HepG2 (cell line): ENCODE measurements around the gene NCOA4. TPM values are rescaled to one million over a fixed set of nuclear protein-coding genes. Genes with fewer than 3 reads are reported as not detected.

Experiments used
- ASH2L ChIP-seq: fragments of 300-600, 200-600 bp; sonication (generic); IDR thresholded peaks from 2 replicates; pipeline ENCODE4 v1.7.0; 2017; ENCODE audit warnings: low read depth, mild to moderate bottlenecking, moderate library complexity, mixed read lengths, low read length; ENCODE audit not compliant: insufficient read length
- ATF2 ChIP-seq: sonication (generic); formaldehyde crosslinking; IDR thresholded peaks from 2 replicates; pipeline ENCODE4 v1.4.0; 2020; ENCODE audit warnings: missing genetic modification reagents
- BCL6 ChIP-seq: IDR thresholded peaks from 2 replicates; pipeline ENCODE4 v1.6.1; 2016; ENCODE audit warnings: missing genetic modification reagents, missing compliant biosample characterization
- CEBPB ChIP-seq: IDR thresholded peaks from 2 replicates; pipeline ENCODE4 v1.6.1; 2011; ENCODE audit warnings: low read depth, low read length, improper control_type of control experiment, borderline replicate concordance
- CHD2 ChIP-seq: IDR thresholded peaks from 2 replicates; pipeline ENCODE4 v1.6.1; 2011; ENCODE audit warnings: low read depth, low read length, improper control_type of control experiment
- DNMT1 ChIP-seq: sonication (generic); formaldehyde crosslinking; IDR thresholded peaks from 2 replicates; pipeline ENCODE4 v1.5.1; 2020; ENCODE audit warnings: mild to moderate bottlenecking, missing genetic modification reagents
- FLYWCH1 ChIP-seq: sonication (generic); formaldehyde crosslinking; IDR thresholded peaks from 2 replicates; pipeline ENCODE4 v1.8.1; 2023; ENCODE audit warnings: mild to moderate bottlenecking, missing genetic modification reagents
- GATA4 ChIP-seq: sonication (generic); IDR thresholded peaks from 2 replicates; pipeline ENCODE4 v1.6.1; 2016; ENCODE audit warnings: antibody characterized with exemption, low read depth, borderline replicate concordance
- GPN1 ChIP-seq: sonication (generic); formaldehyde crosslinking; IDR thresholded peaks from 2 replicates; pipeline ENCODE4 v1.5.1; 2020; ENCODE audit warnings: missing genetic modification reagents, borderline replicate concordance
- HES4 ChIP-seq: sonication (generic); formaldehyde crosslinking; IDR thresholded peaks from 2 replicates; pipeline ENCODE4 v1.9.0; 2021; ENCODE audit warnings: mild to moderate bottlenecking, missing genetic modification reagents, borderline replicate concordance
- HINFP ChIP-seq: sonication (generic); formaldehyde crosslinking; IDR thresholded peaks from 2 replicates; pipeline ENCODE4 v1.4.0; 2020; ENCODE audit warnings: low read depth, mild to moderate bottlenecking, missing genetic modification reagents
- JUN ChIP-seq: sonication (generic); formaldehyde crosslinking; IDR thresholded peaks from 2 replicates; pipeline ENCODE4 v1.4.0; 2020; ENCODE audit warnings: mild to moderate bottlenecking, missing genetic modification reagents
- MLLT10 ChIP-seq: sonication (generic); formaldehyde crosslinking; IDR thresholded peaks from 2 replicates; pipeline ENCODE4 v1.4.0; 2020; ENCODE audit warnings: missing genetic modification reagents
- MLX ChIP-seq: IDR thresholded peaks from 2 replicates; pipeline ENCODE4 v1.6.1; 2016
- NCOR1 ChIP-seq: fragments of 200-600 bp; sonication (generic); IDR thresholded peaks from 2 replicates; pipeline ENCODE4 v1.7.0; 2017; ENCODE audit warnings: antibody characterized with exemption, low read length, borderline replicate concordance
- RNF2 ChIP-seq: fragments of 450-650 bp; conservative IDR thresholded peaks from 2 replicates; pipeline ENCODE4 v1.6.1; 2016; ENCODE audit warnings: low read depth
- UBTF ChIP-seq: sonication (generic); formaldehyde crosslinking; IDR thresholded peaks from 2 replicates; pipeline ENCODE4 v1.4.0; 2020; ENCODE audit warnings: mild to moderate bottlenecking, missing genetic modification reagents
- YY1 ChIP-seq: IDR thresholded peaks from 2 replicates; pipeline ENCODE4 v1.6.1; 2011; ENCODE audit warnings: low read length, low read depth, moderate library complexity, mild to moderate bottlenecking; ENCODE audit not compliant: insufficient read depth, insufficient replicate concordance
- ZMYM3 ChIP-seq: sonication (generic); formaldehyde crosslinking; IDR thresholded peaks from 2 replicates; pipeline ENCODE4 v1.5.1; 2020; ENCODE audit warnings: mild to moderate bottlenecking, missing genetic modification reagents
- ZNF335 ChIP-seq: sonication (generic); formaldehyde crosslinking; IDR thresholded peaks from 2 replicates; pipeline ENCODE4 v1.4.0; 2020; ENCODE audit warnings: missing genetic modification reagents
- ZNF543 ChIP-seq: sonication (generic); formaldehyde crosslinking; IDR thresholded peaks from 2 replicates; pipeline ENCODE4 v1.4.0; 2020; ENCODE audit warnings: mild to moderate bottlenecking, missing genetic modification reagents
- ZNF569 ChIP-seq: sonication (generic); formaldehyde crosslinking; IDR thresholded peaks from 2 replicates; pipeline ENCODE4 v1.5.0; 2020; ENCODE audit warnings: mild to moderate bottlenecking, missing genetic modification reagents, moderate library complexity, borderline replicate concordance
- ZNF773 ChIP-seq: sonication (generic); formaldehyde crosslinking; IDR thresholded peaks from 2 replicates; pipeline ENCODE4 v1.4.0; 2020; ENCODE audit warnings: missing genetic modification reagents, borderline replicate concordance
- ZNF781 ChIP-seq: sonication (generic); formaldehyde crosslinking; IDR thresholded peaks from 2 replicates; pipeline ENCODE4 v1.5.1; 2020; ENCODE audit warnings: borderline replicate concordance, mild to moderate bottlenecking, missing genetic modification reagents; ENCODE audit errors: not compliant biosample characterization
- ZSCAN25 ChIP-seq: sonication (generic); formaldehyde crosslinking; IDR thresholded peaks from 2 replicates; pipeline ENCODE4 v1.8.0; 2022; ENCODE audit warnings: mild to moderate bottlenecking, missing genetic modification reagents
- polyA plus RNA-seq, 8 experiments: library from polyadenylated mRNA; depleted of rRNA in 3 of 8; stranded (reverse) in 7 of 8; unstranded in 1 of 8; fragments of >200 nt; fragmentation: Illumina TruSeq in 4 of 8; extraction: Trizol in 4 of 8; gene quantifications; 2 replicates each; pipeline versions ENCODE4 v1.2.1 to v1.2.3, GENCODE V29; 2011 to 2016; ENCODE audit warnings: low read depth in 4 of 8, missing spikeins in 1 of 8, mixed read lengths in 1 of 8; ENCODE audit not compliant: insufficient read depth in 1 of 8
- total RNA-seq, 5 experiments: library from RNA; depleted of rRNA; stranded (reverse); fragments of >200 nt; fragmentation: Illumina TruSeq; extraction: Trizol; gene quantifications; 2 replicates each; pipeline ENCODE4 v1.2.3, GENCODE V29; 2016; ENCODE audit warnings: low read depth in 1 of 5

NCOA4 gene
- total and polyA plus RNA-seq, 2 of the 13 experiments (the other 11 are each of a cell fraction or from before 2014, with no cell fraction given): 306 to 400 TPM

GRCh38 chr10:46052057-46052790 is 21.8 kb upstream of the NCOA4 start (continued):
- no peak; the same call in 1 of the 2 replicates for TF ChIP-seq NCOR1
- TF ChIP-seq YY1: no peak
- peak; percentile 12 for TF ChIP-seq ZMYM3 (CRISPR knock-in tag)
- no peak for TF ChIP-seq ZNF569 (CRISPR knock-in tag)
- peak; percentile 93 for TF ChIP-seq GATA4
- no peak for TF ChIP-seq ZNF543
- peak; percentile 75; the same call in 1 of the 2 replicates for TF ChIP-seq ZNF335
- TF ChIP-seq ZNF781 (CRISPR knock-in tag): no peak
- no peak for TF ChIP-seq GPN1 (CRISPR knock-in tag)
- TF ChIP-seq CEBPB: no peak
- no peak for TF ChIP-seq ZNF773 (CRISPR knock-in tag)
- peak; percentile 89 for TF ChIP-seq MLX (CRISPR knock-in tag)
- TF ChIP-seq HES4 (CRISPR knock-in tag): no peak
- no peak for TF ChIP-seq DNMT1 (CRISPR knock-in tag)
- TF ChIP-seq FLYWCH1 (CRISPR knock-in tag): no peak
- no peak for TF ChIP-seq ASH2L
- TF ChIP-seq MLLT10: no peak
- TF ChIP-seq BCL6 (CRISPR knock-in tag): peak; percentile 99
- no peak for TF ChIP-seq JUN (CRISPR knock-in tag)
- no peak for TF ChIP-seq RNF2
- no peak for TF ChIP-seq CHD2
- TF ChIP-seq HINFP: 0 out of 2 replicates have a peak, but pooled peaks have one; percentile 23
- TF ChIP-seq UBTF (CRISPR knock-in tag): peak; percentile 47
- no peak for TF ChIP-seq ZSCAN25
- 0 out of 2 replicates have a peak, but pooled peaks have one; percentile 28 for TF ChIP-seq ATF2 (CRISPR knock-in tag)
